Liver (tissue), 9 donors: ENCODE results near the gene ALDH8A1. TPM values are rescaled to one million over a fixed set of nuclear protein-coding genes. Genes with fewer than 3 reads are reported as not detected.

Source experiments
- DNase-seq: peaks from one replicate; pipeline ENCODE4 v3.0.0-alpha.2; 2017; ENCODE audit warnings: low spot score
- H3K27ac ChIP-seq, 2 donors: one replicate each; pipeline ENCODE4 v1.7.0; 2013; ENCODE audit warnings: inconsistent platforms in 2 of 2, low read length in 2 of 2, control low read depth in 1 of 2, low read depth in 1 of 2, mild to moderate bottlenecking in 1 of 2
- H3K27me3 ChIP-seq, 4 donors: one replicate each; pipeline versions ENCODE4 v1.6.1 to v1.7.0; 2013; ENCODE audit warnings: low read length in 3 of 4, inconsistent platforms in 1 of 4, mild to moderate bottlenecking in 1 of 4, moderate library complexity in 1 of 4; ENCODE audit not compliant: control insufficient read depth in 4 of 4, insufficient read depth in 4 of 4
- H3K36me3 ChIP-seq, 4 donors: one replicate each; pipeline versions ENCODE4 v1.6.1 to v1.7.0; 2013; ENCODE audit warnings: low read length in 3 of 4, mild to moderate bottlenecking in 3 of 4, low read depth in 1 of 4, moderate library complexity in 1 of 4; ENCODE audit not compliant: control insufficient read depth in 4 of 4, insufficient read depth in 3 of 4
- H3K4me1 ChIP-seq, 4 donors: one replicate each; pipeline versions ENCODE4 v1.6.1 to v1.7.0; 2013; ENCODE audit warnings: low read length in 3 of 4, mild to moderate bottlenecking in 3 of 4, moderate library complexity in 1 of 4; ENCODE audit not compliant: control insufficient read depth in 4 of 4, insufficient read depth in 4 of 4
- H3K4me3 ChIP-seq, 3 donors: one replicate each; pipeline versions ENCODE4 v1.6.1 to v1.7.0; 2013; ENCODE audit warnings: low read length in 3 of 3, control low read depth in 1 of 3, low read depth in 1 of 3, mild to moderate bottlenecking in 1 of 3
- H3K9ac ChIP-seq, 2 donors: one replicate each; pipeline ENCODE4 v1.7.0; 2013; ENCODE audit warnings: low read length in 2 of 2, mild to moderate bottlenecking in 2 of 2, moderate library complexity in 2 of 2, control low read depth in 1 of 2, low read depth in 1 of 2
- H3K9me3 ChIP-seq, 4 donors: one replicate each; pipeline versions ENCODE4 v1.6.1 to v1.7.0; 2013; ENCODE audit warnings: low read length in 3 of 4; ENCODE audit not compliant: control insufficient read depth in 4 of 4
- EGR1 ChIP-seq, 2 donors: IDR thresholded peaks; 2 replicates each; pipeline ENCODE4 v1.6.1; 2016 to 2018; ENCODE audit warnings: antibody characterized with exemption in 2 of 2, low read depth in 2 of 2
- FOXA1 ChIP-seq: IDR thresholded peaks from 2 replicates; pipeline ENCODE4 v1.6.1; 2016; ENCODE audit warnings: antibody characterized with exemption
- FOXA2 ChIP-seq: IDR thresholded peaks from 2 replicates; pipeline ENCODE4 v1.6.1; 2016; ENCODE audit warnings: antibody characterized with exemption
- HNF4A ChIP-seq, 2 donors: conservative IDR thresholded peaks; 2 replicates each; pipeline ENCODE4 v1.6.1; 2016; ENCODE audit warnings: antibody characterized with exemption in 2 of 2, mild to moderate bottlenecking in 2 of 2
- JUND ChIP-seq, 2 donors: IDR thresholded peaks; 2 replicates each; pipeline ENCODE4 v1.6.1; 2016; ENCODE audit warnings: antibody characterized with exemption in 2 of 2
- RAD21 ChIP-seq, 2 donors: IDR thresholded peaks; 2 replicates each; pipeline ENCODE4 v1.6.1; 2016; ENCODE audit warnings: antibody characterized with exemption in 2 of 2, mild to moderate bottlenecking in 2 of 2
- RXRA ChIP-seq, 2 donors: IDR thresholded peaks; 2 replicates each; pipeline ENCODE4 v1.6.1; 2017 to 2018; ENCODE audit warnings: antibody characterized with exemption in 2 of 2, mild to moderate bottlenecking in 1 of 2
- SP1 ChIP-seq: IDR thresholded peaks from 2 replicates; pipeline ENCODE4 v1.6.1; 2018; ENCODE audit warnings: antibody characterized with exemption, mild to moderate bottlenecking
- TAF1 ChIP-seq: conservative IDR thresholded peaks from 2 replicates; pipeline ENCODE4 v1.6.1; 2016; ENCODE audit warnings: antibody characterized with exemption, mild to moderate bottlenecking
- YY1 ChIP-seq: IDR thresholded peaks from 2 replicates; pipeline ENCODE4 v1.6.1; 2016; ENCODE audit warnings: antibody characterized with exemption, mild to moderate bottlenecking
- WGBS: extraction: QIAGEN DNeasy Blood & Tissue Kit; methylation state at CpG from one replicate; pipeline ENCODE4 v1.1.7; 2013; 5-methylcytosine and 5-hydroxymethylcytosine counted together
- polyA plus RNA-seq, 2 donors: library from polyadenylated mRNA; stranded (reverse) in 1 of 2; unstranded in 1 of 2; fragments of 200-250 nt in 1 of 2; fragments of >200 nt in 1 of 2; fragmentation: Nextera tagmentation in 1 of 2; extraction: Ambion mirVana in 1 of 2; gene quantifications; one replicate each; pipeline versions ENCODE4 v1.2.1 to v1.2.3, GENCODE V29; 2013 to 2015
- total RNA-seq, 2 donors: library from RNA; depleted of rRNA; stranded (reverse); fragments of >200 nt; gene quantifications; one replicate each; pipeline ENCODE4 v1.2.3, GENCODE V29; 2014
- TF ChIP-seq, protein P1 (sequence below): fragments of 150-350 bp; IDR thresholded peaks from 2 replicates; pipeline ENCODE4 v1.5.1; 2017; ENCODE audit warnings: improper control_type of control experiment, low read depth, low read length; ENCODE audit not compliant: missing input control
- TF ChIP-seq, protein P2 (sequence below): IDR thresholded peaks from 2 replicates; pipeline ENCODE4 v1.6.1; 2016; ENCODE audit warnings: antibody characterized with exemption
- TF ChIP-seq, protein P3 (sequence below): IDR thresholded peaks from 2 replicates; pipeline ENCODE4 v1.6.1; 2016; ENCODE audit warnings: antibody characterized with exemption
- donor health status: healthy.
- donor health status: healthy.
- donor health status: healthy.
- donor health status: healthy.
- donor health status: healthy.

Gene ALDH8A1
- total and polyA plus RNA-seq, 4 donors = 73.0 to 255 (median 107) TPM

DNA sequence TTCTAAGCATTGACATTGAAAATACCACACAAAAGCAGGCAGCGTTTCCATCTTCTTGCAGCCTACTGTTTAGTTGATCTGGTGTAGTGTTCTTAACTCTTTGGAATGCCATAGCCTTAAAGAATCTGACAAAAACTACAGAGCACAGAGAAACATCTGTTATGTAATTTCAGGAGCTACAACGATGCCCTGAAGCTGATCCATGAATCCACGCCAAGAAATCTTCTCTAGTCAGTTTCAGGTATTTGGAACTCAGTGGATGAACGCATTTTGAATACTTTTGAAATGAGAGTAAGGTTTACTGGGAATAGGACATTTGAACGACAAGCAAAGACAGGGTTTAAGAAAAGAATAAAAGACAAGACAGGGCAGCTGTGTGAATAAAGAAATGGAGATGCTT is 17.8 kb downstream of the ALDH8A1 start (continued):
- TF ChIP-seq, protein P1, sequence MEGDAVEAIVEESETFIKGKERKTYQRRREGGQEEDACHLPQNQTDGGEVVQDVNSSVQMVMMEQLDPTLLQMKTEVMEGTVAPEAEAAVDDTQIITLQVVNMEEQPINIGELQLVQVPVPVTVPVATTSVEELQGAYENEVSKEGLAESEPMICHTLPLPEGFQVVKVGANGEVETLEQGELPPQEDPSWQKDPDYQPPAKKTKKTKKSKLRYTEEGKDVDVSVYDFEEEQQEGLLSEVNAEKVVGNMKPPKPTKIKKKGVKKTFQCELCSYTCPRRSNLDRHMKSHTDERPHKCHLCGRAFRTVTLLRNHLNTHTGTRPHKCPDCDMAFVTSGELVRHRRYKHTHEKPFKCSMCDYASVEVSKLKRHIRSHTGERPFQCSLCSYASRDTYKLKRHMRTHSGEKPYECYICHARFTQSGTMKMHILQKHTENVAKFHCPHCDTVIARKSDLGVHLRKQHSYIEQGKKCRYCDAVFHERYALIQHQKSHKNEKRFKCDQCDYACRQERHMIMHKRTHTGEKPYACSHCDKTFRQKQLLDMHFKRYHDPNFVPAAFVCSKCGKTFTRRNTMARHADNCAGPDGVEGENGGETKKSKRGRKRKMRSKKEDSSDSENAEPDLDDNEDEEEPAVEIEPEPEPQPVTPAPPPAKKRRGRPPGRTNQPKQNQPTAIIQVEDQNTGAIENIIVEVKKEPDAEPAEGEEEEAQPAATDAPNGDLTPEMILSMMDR = no peak
- TF ChIP-seq SP1 (no peak), FOXA2 (no peak), HNF4A (conservative IDR thresholded peaks at IDR 0.05) (no peak)

DNA sequence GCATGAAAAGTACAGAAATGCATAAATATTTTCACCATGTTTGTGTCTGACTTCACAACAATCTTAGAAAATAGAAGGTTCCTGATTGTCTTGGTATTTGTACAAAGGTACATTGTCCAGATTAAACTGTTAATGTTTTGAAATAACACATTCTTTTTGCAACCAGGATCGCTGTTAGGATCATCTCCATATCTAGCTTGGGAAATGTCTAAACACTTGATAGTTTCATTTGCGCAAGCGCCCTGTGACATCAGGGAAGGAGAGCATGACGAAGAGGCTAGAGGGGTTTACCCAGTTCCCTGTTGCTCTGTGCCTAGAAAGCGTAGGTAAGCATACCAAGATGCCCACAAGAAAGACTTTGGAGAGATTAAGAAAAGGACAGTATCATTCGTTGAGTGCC is 19.4 kb downstream of the ALDH8A1 start:
- peaks cover 0 to 40% (median 24%) of the 10 kb centered on the region in 4 donors for H3K36me3 ChIP-seq
- H3K4me3 ChIP-seq = no peak overlapping the region
- peaks cover 3 to 68% (median 59%) of the 10 kb centered on the region in 4 donors for H3K4me1 ChIP-seq
- no peaks in the 10 kb centered on the region for H3K9me3 ChIP-seq
- WGBS = 76% methylated on average over 6 of the region's 6 CpGs
- peak overlapping the region; percentile 5 to 59 for H3K27ac ChIP-seq
- no peaks in the 10 kb centered on the region for H3K27me3 ChIP-seq
- no peak overlapping the region for H3K9ac ChIP-seq
- DNase-seq = no peak
- no peak for TF ChIP-seq FOXA1
- TF ChIP-seq JUND (IDR thresholded peaks at IDR 0.05) = no peak
- peak in 1 of 2 donors; percentile 24 for TF ChIP-seq HNF4A (conservative IDR thresholded peaks at IDR 0.05)

DNA sequence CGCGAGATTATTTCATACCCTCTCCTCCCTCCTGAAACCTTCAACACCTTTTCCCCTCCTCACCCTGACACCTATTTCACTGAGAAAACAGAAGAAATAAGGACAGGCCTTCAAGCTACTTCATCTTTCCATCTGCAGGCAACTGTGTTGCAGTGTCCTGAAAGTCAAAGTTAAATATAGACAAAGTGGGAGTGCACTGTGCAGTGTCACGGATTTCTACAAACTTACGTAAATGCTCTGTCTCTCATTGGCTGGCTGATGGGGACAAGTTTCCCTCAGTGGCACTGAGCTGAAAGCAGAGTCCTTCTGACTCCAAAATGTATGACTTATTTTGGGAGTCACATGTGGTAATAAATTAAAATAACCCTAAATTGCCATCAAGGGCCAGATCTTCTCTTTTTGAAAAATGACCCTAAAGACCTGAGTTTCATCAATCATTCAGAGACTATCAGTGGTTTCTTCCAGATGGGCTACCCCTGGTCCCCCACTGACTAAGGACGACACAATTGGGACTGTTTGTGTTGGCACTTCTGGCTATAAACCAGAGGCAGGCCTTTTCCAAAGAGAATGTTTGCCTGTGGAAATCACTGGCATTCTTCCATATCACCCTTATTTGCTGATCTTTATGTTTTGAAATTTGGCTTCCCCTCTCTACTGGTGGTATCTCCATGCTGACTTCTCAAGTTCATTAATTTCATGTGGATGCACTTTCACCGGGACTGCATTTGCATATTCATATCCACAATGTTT is 21.6 kb downstream of the ALDH8A1 start:
- DNase-seq = no peak
- no peaks in the 10 kb centered on the region for H3K27me3 ChIP-seq
- TF ChIP-seq TAF1 = no peak
- TF ChIP-seq JUND (IDR thresholded peaks at IDR 0.05) = peak in 1 of 2 donors; percentile 11
- TF ChIP-seq, protein P2, sequence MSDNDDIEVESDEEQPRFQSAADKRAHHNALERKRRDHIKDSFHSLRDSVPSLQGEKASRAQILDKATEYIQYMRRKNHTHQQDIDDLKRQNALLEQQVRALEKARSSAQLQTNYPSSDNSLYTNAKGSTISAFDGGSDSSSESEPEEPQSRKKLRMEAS = no peak
- peak in 1 of 2 donors; percentile 23 for TF ChIP-seq HNF4A (conservative IDR thresholded peaks at IDR 0.05)
- TF ChIP-seq, protein P3, sequence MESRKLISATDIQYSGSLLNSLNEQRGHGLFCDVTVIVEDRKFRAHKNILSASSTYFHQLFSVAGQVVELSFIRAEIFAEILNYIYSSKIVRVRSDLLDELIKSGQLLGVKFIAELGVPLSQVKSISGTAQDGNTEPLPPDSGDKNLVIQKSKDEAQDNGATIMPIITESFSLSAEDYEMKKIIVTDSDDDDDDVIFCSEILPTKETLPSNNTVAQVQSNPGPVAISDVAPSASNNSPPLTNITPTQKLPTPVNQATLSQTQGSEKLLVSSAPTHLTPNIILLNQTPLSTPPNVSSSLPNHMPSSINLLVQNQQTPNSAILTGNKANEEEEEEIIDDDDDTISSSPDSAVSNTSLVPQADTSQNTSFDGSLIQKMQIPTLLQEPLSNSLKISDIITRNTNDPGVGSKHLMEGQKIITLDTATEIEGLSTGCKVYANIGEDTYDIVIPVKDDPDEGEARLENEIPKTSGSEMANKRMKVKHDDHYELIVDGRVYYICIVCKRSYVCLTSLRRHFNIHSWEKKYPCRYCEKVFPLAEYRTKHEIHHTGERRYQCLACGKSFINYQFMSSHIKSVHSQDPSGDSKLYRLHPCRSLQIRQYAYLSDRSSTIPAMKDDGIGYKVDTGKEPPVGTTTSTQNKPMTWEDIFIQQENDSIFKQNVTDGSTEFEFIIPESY = peak; percentile 18
- peak in 1 of 2 donors; percentile 18 for TF ChIP-seq EGR1 (IDR thresholded peaks at IDR 0.05; ENCODE audit: low read depth in 2 of 2)
- TF ChIP-seq YY1 = peak; percentile 18
- TF ChIP-seq RXRA (IDR thresholded peaks at IDR 0.05) = peak in 1 of 2 donors; percentile 7
- TF ChIP-seq RAD21 (IDR thresholded peaks at IDR 0.05) = peak; percentile 4 to 35
- TF ChIP-seq SP1 = peak; percentile 13
- no peak overlapping the region for H3K9ac ChIP-seq
- peaks cover 0 to 49% (median 33%) of the 10 kb centered on the region in 4 donors for H3K36me3 ChIP-seq
- 59% methylated on average over 6 of the region's 6 CpGs for WGBS
- H3K27ac ChIP-seq = peak overlapping the region in 1 of 2 donors; percentile 42
- H3K9me3 ChIP-seq = no peaks in the 10 kb centered on the region
- H3K4me1 ChIP-seq = peaks cover 3 to 51% (median 40%) of the 10 kb centered on the region in 4 donors
- no peak overlapping the region for H3K4me3 ChIP-seq
